ENCODE data around the gene ST3GAL3.

Gene ST3GAL3

GRCh38 chr1:43960798-43961197 lies 253.5 kb downstream of the ST3GAL3 start:
- DNase-seq (ENCODE audit: low read depth), result no peak
- H3K4me3 ChIP-seq (ENCODE audit: low read length), result no peak overlapping the region
- TF ChIP-seq CTCF (IDR thresholded peaks at IDR 0.05; ENCODE audit: insufficient read depth, low read depth, low read length, missing control alignments), result no peak

- TF ChIP-seq CTCF (IDR thresholded peaks at IDR 0.05; ENCODE audit: insufficient read depth, low read depth, low read length, missing control alignments), result no peak
- DNase-seq (ENCODE audit: low read depth), result no peak
- H3K4me3 ChIP-seq (ENCODE audit: low read length), result no peak overlapping the region
Measured at GRCh38 chr1:43961692-43962091, 254.4 kb downstream of the ST3GAL3 start.

- DNase-seq (ENCODE audit: low read depth), result no peak
- no peak for TF ChIP-seq CTCF (IDR thresholded peaks at IDR 0.05; ENCODE audit: insufficient read depth, low read depth, low read length, missing control alignments)
- no peak overlapping the region for H3K4me3 ChIP-seq (ENCODE audit: low read length)
Measured at GRCh38 chr1:43962324-43962723, 255.0 kb downstream of the ST3GAL3 start.

- no peak for DNase-seq (ENCODE audit: low read depth)
Measured at GRCh38 chr1:43963006-43963405, 255.7 kb downstream of the ST3GAL3 start.

GRCh38 chr1:43963890-43964289 lies 256.6 kb downstream of the ST3GAL3 start:
- no peak for DNase-seq (ENCODE audit: low read depth)
- H3K4me3 ChIP-seq (ENCODE audit: low read length), result no peak overlapping the region
- TF ChIP-seq CTCF (IDR thresholded peaks at IDR 0.05; ENCODE audit: insufficient read depth, low read depth, low read length, missing control alignments), result no peak

More at GRCh38 chr1:43963006-43963405, 255.7 kb downstream of the ST3GAL3 start:
- no peak for TF ChIP-seq CTCF (IDR thresholded peaks at IDR 0.05; ENCODE audit: insufficient read depth, low read depth, low read length, missing control alignments)
- no peak overlapping the region for H3K4me3 ChIP-seq (ENCODE audit: low read length)

GRCh38 chr1:43965316-43965715 lies 258.0 kb downstream of the ST3GAL3 start:
- TF ChIP-seq CTCF (IDR thresholded peaks at IDR 0.05; ENCODE audit: insufficient read depth, low read depth, low read length, missing control alignments), result no peak
- no peak for DNase-seq (ENCODE audit: low read depth)
- no peak overlapping the region for H3K4me3 ChIP-seq (ENCODE audit: low read length)

- TF ChIP-seq CTCF (IDR thresholded peaks at IDR 0.05; ENCODE audit: insufficient read depth, low read depth, low read length, missing control alignments), result no peak
- no peak overlapping the region for H3K4me3 ChIP-seq (ENCODE audit: low read length)
- DNase-seq (ENCODE audit: low read depth), result peak; percentile 54
Measured at GRCh38 chr1:43968348-43968948, 261.1 kb downstream of the ST3GAL3 start.

Data from epithelial cell of esophagus (primary cell).